IPS-20b (cell line): Measurements from ENCODE around the gene CAPN9.
"Not testable (repeated sequence)": the region's sequence is repeated elsewhere in the genome, so short reads cannot be mapped to it uniquely, and the experiment has no call there.

ENCODE experiments used
- H3K27ac ChIP-seq: one replicate; pipeline ENCODE4 v1.5.1; 2013; ENCODE audit warnings: low read length
- H3K27me3 ChIP-seq: 2 replicates; pipeline ENCODE4 v1.6.1; 2013; ENCODE audit warnings: mild to moderate bottlenecking, low read length, inconsistent platforms; ENCODE audit not compliant: insufficient read depth
- H3K36me3 ChIP-seq: 2 replicates; pipeline ENCODE4 v1.6.1; 2013; ENCODE audit warnings: low read depth, mild to moderate bottlenecking, inconsistent platforms, low read length, moderate library complexity; ENCODE audit not compliant: insufficient read depth
- H3K4me1 ChIP-seq: 2 replicates; pipeline ENCODE4 v1.6.1; 2013; ENCODE audit warnings: mild to moderate bottlenecking, control low read depth, inconsistent platforms, low read length, moderate library complexity; ENCODE audit not compliant: insufficient read depth
- H3K4me3 ChIP-seq: 2 replicates; pipeline ENCODE4 v1.5.1; 2013; ENCODE audit warnings: mild to moderate bottlenecking, low read length, inconsistent platforms
- H3K9ac ChIP-seq: 2 replicates; pipeline ENCODE4 v1.6.1; 2013; ENCODE audit warnings: low read depth, mild to moderate bottlenecking, inconsistent platforms, low read length, moderate library complexity
- H3K9me3 ChIP-seq: 2 replicates; pipeline ENCODE4 v1.6.1; 2013; ENCODE audit warnings: mild to moderate bottlenecking, low read depth, low read length, inconsistent platforms; ENCODE audit not compliant: insufficient read depth

Gene CAPN9

GRCh38 chr1:230713138-230713537 lies 34.0 kb upstream of the CAPN9 start:
- Histone ChIP-seq H3K36me3 (no peaks in the 10 kb centered on the region), H3K4me1 (0 out of 2 replicates have a peak, but pooled peaks cover 4% of the 10 kb centered on the region), H3K27me3 (no peaks in the 10 kb centered on the region), H3K9ac (no peak overlapping the region), H3K27ac (no peak overlapping the region), H3K9me3 (no peaks in the 10 kb centered on the region), H3K4me3 (no peak overlapping the region)

DNA sequence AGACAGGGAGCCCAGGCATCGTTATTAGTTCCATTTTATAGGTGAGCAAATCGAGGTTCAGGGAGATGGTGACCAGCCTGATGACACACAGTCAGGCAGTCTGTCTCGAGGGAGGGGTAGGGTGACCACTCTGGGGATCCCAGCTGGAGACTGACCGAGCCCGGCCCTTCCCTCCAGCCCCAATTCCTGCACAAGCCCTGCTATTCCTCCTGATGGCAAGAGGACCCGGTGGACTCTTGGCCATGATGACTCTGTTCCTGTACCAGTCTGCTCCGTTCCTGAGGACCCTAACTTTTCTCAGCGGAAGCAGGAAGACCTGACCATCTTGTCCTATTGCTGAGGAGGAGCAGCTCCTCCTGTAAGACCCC lies 33.7 kb upstream of the CAPN9 start:
- H3K27me3 ChIP-seq, result no peaks in the 10 kb centered on the region
- no peak overlapping the region for H3K4me3 ChIP-seq

DNA sequence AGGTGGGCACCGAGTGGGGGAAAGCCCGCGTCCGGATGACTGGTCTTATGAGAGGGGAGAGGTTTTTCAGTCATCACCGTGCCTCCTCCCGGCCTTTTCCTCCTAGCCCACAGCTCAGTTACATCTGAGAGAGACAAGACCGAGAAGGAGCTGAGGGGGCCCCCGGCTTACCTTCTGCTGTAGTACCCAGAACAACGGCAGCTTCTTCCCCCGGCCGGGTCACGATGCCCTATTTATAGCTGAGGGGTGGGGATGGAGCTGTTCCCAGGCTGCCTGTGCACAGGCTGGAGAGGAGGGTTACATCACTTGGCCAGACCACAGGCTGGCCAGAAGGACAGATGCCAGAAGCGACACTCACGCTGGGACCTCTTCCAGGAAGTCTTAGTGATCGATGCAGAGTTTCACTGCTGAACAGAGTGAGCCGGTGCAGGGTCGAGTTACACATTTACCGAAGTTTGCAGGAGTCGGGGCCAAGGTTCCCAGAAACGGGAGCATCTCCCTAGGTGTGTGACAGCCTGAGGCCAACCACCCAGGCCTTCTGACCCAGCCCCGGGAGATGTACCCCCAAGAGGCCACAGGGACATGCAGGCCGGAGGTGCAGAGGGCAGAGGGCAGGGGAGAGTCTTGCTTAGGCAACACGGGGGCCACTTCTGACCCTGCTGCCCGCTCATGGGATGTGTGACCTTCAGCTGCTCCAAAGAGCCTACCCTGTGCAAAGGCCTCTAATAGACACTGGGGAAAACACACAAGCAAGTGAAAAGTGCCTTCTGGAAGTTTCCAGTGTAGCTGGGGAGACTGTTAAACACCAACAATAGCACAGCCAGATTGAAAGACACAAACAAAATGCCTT lies 33.0 kb upstream of the CAPN9 start, which contains the start of gene AGT:
Gene AGT (minus strand): TSS at position 208 of the 850 bp plus-strand sequence. CDS start 3,299 bp downstream, outside the sequence.
- no peaks in the 10 kb centered on the region for H3K9me3 ChIP-seq
- no peak within 1 kb of the TSS for H3K4me3 ChIP-seq
- H3K9ac ChIP-seq, result no peak within 1 kb of the TSS
- no peaks in the 10 kb centered on the region for H3K36me3 ChIP-seq
- H3K27me3 ChIP-seq, result no peaks in the 10 kb centered on the region
- no peak within 1 kb of the TSS for H3K27ac ChIP-seq
- H3K4me1 ChIP-seq, result 0 out of 2 replicates have a peak, but pooled peaks cover 4% of the 10 kb centered on the region

More for the DNA sequence above, 33.7 kb upstream of the CAPN9 start:
- H3K9ac ChIP-seq, result no peak overlapping the region
- no peaks in the 10 kb centered on the region for H3K9me3 ChIP-seq
- H3K36me3 ChIP-seq, result no peaks in the 10 kb centered on the region
- no peak overlapping the region for H3K27ac ChIP-seq
- 0 out of 2 replicates have a peak, but pooled peaks cover 4% of the 10 kb centered on the region for H3K4me1 ChIP-seq

GRCh38 chr1:230715510-230715909 lies 31.7 kb upstream of the CAPN9 start:
- Histone ChIP-seq H3K36me3 (no peaks in the 10 kb centered on the region), H3K9ac (no peak overlapping the region), H3K4me1 (0 out of 2 replicates have a peak, but pooled peaks cover 4% of the 10 kb centered on the region), H3K27ac (no peak overlapping the region), H3K4me3 (no peak overlapping the region), H3K27me3 (no peaks in the 10 kb centered on the region), H3K9me3 (no peaks in the 10 kb centered on the region; the same call in 1 of the 2 replicates)

DNA sequence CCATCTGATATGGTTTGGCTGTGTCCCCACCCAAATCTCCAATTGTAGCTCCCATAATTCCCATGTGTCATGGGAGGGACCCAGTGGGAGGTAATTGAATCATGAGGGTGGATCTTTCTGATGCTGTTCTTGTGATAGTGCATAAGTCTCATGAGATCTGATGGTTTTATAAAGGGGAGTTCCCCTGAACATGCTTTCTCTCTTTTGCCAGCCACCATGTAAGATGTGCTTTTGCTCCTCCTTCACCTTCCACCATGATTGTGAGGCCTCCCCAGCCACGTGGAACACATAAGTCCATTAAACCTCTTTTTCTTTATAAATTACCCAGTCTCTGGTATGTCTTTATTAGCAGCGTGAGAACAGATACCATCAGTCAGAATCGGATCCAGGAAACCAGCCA lies 30.7 kb upstream of the CAPN9 start:
- H3K9me3 ChIP-seq, H3K9ac ChIP-seq, H3K36me3 ChIP-seq, H3K4me3 ChIP-seq, H3K27ac ChIP-seq, H3K4me1 ChIP-seq, H3K27me3 ChIP-seq: not testable (repeated sequence)

- Histone ChIP-seq H3K9ac (no peak overlapping the region), H3K4me3 (no peak overlapping the region), H3K4me1 (0 out of 2 replicates have a peak, but pooled peaks cover under 1% of the 10 kb centered on the region), H3K9me3 (peaks cover 10% of the 10 kb centered on the region), H3K36me3 (no peaks in the 10 kb centered on the region), H3K27me3 (no peaks in the 10 kb centered on the region), H3K27ac (no peak overlapping the region)
Observed at GRCh38 chr1:230717251-230717650, 29.9 kb upstream of the CAPN9 start.

DNA sequence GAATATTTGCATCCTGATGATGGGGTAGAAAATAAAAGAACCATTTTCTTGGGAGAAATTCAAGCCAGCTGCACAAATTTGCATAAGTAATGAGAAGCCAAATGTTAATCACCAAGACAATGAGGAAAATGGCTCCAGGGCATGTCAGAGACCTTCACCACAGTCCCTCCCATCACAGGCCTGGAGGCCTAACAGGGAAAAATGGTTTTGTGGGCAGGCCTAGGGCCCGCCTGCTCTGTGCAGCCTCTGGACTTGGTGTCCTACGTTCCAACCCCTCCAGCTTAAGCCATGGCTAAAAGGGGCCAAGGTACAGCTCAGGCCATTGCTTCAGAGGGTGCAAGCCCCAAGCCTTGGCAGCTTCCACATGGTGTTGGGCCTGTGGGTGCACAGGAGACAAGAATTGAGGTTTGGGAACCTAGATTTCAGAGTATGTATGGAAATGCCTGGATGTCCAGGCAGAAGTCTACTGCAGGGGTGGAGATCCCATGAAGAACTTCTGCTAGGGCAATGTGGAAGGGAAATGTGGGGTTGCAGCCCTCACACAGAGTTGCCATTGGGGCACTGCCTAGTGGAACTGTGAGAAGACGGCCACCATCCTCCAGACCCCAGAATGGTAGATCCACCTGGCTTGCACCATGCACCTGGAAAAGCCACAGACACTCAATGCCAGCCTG lies 25.2 kb upstream of the CAPN9 start:
- H3K9ac ChIP-seq, H3K4me1 ChIP-seq, H3K27ac ChIP-seq, H3K27me3 ChIP-seq, H3K4me3 ChIP-seq, H3K36me3 ChIP-seq: not testable (repeated sequence)
- peaks cover 16% of the 10 kb centered on the region for H3K9me3 ChIP-seq

DNA sequence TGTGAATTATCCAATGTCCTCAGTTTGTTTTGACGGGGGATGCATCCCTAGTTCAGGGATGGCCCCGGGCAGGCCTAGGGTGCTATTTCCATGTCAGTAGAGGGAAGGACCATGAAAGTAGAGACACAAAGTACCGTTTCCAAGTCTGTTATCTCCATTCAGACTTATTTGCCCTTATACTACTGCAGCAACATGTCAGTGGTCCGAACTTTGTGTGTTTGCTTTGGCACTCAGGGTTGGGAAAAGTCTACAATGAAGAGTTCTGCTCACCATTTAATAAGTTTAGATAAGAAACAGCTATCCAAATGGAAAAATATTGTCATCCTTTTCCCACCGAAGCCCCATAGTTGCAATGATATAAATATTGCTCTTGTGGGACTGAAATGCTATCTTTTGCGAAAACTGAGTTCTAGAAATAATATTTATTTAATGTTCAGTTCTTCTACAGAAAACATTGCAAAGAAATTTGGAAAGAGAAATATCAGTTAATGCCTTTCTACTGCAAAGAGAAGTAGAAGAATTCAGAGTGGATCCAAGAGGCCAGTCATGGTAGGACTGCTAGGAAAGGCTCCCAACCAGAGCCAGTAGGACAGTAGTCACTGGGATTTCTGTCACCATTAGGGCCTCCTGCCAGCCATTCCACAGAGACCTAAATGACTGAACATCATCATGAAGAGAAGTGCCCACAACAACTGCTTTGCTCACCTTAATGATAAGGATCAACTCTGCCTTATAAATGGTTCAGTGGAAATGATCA lies 21.8 kb upstream of the CAPN9 start:
- Histone ChIP-seq H3K27me3 (no peaks in the 10 kb centered on the region), H3K4me3 (no peak overlapping the region), H3K9me3 (peaks cover 16% of the 10 kb centered on the region), H3K36me3 (no peaks in the 10 kb centered on the region), H3K9ac (no peak overlapping the region), H3K27ac (no peak overlapping the region), H3K4me1 (peaks cover 8% of the 10 kb centered on the region; the same call in 1 of the 2 replicates)

DNA sequence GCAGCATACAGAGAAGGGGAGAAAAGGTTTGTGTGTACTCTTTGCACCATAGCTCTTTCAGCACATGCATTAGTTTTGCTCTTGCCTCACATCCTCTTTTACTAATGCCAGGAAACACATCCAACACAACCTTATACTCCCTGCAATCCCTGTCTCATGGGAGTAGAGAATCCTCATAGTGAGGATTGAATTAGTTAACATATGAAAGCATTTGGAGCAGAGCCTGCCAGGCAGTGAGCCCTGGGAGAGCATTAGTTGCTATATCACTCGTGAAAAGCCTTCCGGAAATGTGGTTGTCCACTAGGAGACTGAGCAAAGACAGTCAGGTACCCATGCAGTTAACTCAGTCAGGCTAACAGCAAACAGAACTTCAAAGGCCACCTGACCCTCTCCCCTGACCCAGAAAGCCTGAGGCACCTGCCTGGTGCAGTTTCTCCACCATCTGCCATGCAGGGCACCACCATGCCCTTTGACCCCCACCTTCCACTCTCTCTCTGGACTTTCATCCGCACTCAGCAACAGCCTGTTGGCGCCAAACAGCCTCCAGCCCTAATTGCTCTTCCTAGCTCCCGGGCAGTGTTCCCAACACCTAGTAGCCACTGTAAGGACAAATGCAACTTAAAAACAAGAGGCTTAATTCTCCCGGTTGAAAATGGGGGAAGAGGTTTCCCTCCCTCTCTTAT lies 18.3 kb upstream of the CAPN9 start:
- H3K9me3 ChIP-seq, result no peaks in the 10 kb centered on the region
- H3K4me1 ChIP-seq, result peaks cover 8% of the 10 kb centered on the region; the same call in 1 of the 2 replicates
- no peak overlapping the region for H3K27ac ChIP-seq
- H3K9ac ChIP-seq, result no peak overlapping the region
- H3K4me3 ChIP-seq, result no peak overlapping the region
- no peaks in the 10 kb centered on the region for H3K27me3 ChIP-seq
- no peaks in the 10 kb centered on the region for H3K36me3 ChIP-seq

- H3K9ac ChIP-seq, result no peak overlapping the region
- peaks cover 8% of the 10 kb centered on the region; the same call in 1 of the 2 replicates for H3K4me1 ChIP-seq
- no peaks in the 10 kb centered on the region for H3K27me3 ChIP-seq
- H3K9me3 ChIP-seq, result no peaks in the 10 kb centered on the region
- H3K36me3 ChIP-seq, result no peaks in the 10 kb centered on the region
- no peak overlapping the region for H3K27ac ChIP-seq
- H3K4me3 ChIP-seq, result no peak overlapping the region
Observed at GRCh38 chr1:230730977-230731376, 16.2 kb upstream of the CAPN9 start.

- no peaks in the 10 kb centered on the region for H3K4me1 ChIP-seq
Observed at GRCh38 chr1:230735447-230735846, 11.7 kb upstream of the CAPN9 start.

More at GRCh38 chr1:230735447-230735846, 11.7 kb upstream of the CAPN9 start:
- H3K4me3 ChIP-seq, result no peak overlapping the region
- peaks cover 3% of the 10 kb centered on the region; the same call in 1 of the 2 replicates for H3K9me3 ChIP-seq
- H3K27me3 ChIP-seq, result no peaks in the 10 kb centered on the region
- H3K9ac ChIP-seq, result no peak overlapping the region
- no peaks in the 10 kb centered on the region for H3K36me3 ChIP-seq
- no peak overlapping the region for H3K27ac ChIP-seq
